AG08396 (cell line): ENCODE data around the gene PAM16.
"Not testable (repeated sequence)": the region's sequence is repeated elsewhere in the genome, so short reads cannot be mapped to it uniquely, and the experiment has no call there.

Source experiments
- DNase-seq: peaks from one replicate; pipeline ENCODE4 v3.0.0; 2012; ENCODE audit warnings: low spot score, mixed read lengths

Gene PAM16

DNA sequence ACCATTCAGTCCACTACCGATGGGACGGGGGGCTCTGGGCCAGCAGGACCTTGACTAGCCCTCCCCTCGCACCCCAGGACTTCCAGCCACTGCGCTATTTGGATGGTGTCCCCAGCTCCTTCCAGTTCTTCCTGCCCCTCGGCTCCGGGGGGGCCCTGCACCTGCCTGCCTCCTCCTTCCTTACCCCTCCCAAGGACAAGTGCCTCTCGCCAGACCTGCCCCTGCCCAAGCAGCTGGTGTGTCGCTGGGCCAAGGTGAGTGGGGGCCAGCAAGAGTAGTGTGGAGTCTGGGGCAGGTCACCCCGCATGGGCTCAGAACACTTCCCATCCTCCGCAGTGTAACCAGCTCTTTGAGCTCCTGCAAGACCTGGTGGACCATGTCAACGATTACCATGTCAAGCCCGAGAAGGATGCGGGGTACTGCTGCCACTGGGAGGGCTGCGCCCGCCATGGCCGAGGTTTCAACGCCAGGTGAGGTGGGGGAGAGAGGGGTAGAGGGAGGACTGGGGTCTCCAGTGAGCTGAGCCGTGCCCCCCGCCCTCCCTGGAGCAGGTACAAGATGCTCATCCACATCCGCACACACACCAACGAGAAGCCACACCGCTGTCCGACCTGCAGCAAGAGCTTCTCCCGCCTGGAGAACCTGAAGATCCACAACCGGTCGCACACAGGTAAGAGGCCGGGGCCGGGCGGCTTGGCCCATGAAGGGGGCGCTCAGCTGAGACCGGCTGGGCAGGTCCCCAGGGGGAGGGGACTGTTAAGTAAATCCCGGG, 16.2 kb downstream of the PAM16 start:
- DNase-seq = no peak

- DNase-seq = not testable (repeated sequence)
These were observed 17.4 kb downstream of the PAM16 start for GRCh38 chr16:4333714-4334113.

- no peak for DNase-seq
These were observed 17.8 kb downstream of the PAM16 start for GRCh38 chr16:4333308-4333638.

GRCh38 chr16:4332623-4333307, 18.4 kb downstream of the PAM16 start:
- DNase-seq = no peak

GRCh38 chr16:4332083-4332482, 19.0 kb downstream of the PAM16 start:
- DNase-seq = no peak

GRCh38 chr16:4330277-4330874, 20.7 kb downstream of the PAM16 start:
- DNase-seq = peak; percentile 93

DNA sequence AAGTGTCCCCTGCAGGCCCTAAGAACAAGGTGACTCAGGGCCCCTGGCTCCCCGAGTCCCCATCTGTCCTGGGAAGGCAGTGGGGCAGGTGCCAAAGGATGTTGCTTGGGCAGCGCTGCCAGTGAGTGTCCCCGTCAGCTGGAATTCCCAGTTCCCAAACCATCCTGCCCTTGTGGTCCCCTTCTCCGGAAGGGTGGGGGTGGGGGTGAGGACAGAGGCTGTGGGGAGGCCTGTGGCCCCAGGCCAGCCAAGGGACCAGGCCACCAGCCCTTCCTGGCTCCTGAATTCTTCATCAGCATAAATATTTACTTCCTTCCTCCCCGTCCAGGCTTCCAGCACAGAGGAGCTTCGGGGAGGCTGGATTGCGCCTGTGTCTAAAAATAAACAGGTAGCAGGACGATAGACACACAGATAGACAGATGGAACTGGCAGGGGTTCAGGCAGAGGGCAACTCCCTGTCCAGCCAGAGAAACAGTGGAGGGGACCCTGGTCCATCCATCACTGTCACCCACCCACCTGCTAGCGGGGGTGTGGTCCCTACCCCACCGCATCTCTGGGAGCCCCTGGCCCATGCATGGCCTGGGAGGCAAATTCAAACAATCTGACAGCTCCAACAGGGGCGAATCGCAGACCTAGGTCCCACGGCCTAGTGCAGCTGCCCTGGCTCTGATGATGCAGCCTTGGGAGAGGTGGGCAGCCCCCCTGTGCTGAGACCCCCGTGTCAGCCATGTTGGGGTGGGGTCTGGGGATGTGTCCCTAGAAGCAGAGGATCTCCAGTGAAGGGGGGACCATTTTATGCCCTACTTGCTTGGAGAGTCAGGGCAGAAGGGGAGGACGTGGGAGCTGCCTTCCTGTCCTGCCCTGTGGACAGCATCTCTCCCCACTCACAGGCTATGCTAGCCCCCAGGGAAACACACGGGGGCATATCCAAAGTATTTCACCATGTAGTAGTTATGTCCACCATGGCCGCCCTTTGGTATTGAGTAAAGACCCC, 22.0 kb downstream of the PAM16 start:
- DNase-seq = no peak

DNA sequence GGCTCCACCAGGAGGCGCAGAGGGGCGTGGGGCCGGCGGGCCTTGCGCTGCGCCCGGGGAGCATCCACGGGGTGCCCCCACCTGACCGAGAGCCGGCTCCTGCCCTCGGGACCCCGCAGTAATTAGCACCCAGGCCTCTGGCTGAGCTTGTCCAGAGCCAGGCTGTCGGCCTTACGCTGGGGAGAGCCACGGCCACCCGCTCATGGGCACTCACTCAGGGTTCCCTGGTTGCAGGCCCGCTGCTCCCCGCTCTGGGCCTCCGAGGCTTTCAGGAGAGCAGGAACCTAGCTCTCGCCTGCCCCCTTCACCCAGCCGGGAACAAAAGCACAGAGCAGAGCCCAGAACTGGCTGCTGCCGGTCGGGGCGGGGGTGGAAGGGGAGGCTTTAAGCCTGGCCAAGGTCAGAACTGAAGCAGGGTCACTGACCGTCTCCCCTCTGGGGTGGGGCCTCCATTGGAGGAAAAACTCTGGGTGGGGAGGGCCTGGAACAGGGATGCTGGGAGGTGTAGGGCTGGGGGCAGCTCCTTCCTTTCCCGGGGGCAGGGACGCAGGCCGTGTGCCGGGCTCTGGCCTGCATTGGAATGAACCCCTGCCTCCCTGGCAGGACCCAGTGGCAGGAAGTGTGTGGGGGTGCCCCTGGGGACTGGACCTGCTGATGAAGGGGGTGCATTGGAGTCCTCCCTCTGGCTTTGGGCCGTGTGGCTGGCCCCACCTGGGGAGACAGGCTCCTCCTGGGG, 22.9 kb downstream of the PAM16 start:
- peak; percentile 91 for DNase-seq

DNA sequence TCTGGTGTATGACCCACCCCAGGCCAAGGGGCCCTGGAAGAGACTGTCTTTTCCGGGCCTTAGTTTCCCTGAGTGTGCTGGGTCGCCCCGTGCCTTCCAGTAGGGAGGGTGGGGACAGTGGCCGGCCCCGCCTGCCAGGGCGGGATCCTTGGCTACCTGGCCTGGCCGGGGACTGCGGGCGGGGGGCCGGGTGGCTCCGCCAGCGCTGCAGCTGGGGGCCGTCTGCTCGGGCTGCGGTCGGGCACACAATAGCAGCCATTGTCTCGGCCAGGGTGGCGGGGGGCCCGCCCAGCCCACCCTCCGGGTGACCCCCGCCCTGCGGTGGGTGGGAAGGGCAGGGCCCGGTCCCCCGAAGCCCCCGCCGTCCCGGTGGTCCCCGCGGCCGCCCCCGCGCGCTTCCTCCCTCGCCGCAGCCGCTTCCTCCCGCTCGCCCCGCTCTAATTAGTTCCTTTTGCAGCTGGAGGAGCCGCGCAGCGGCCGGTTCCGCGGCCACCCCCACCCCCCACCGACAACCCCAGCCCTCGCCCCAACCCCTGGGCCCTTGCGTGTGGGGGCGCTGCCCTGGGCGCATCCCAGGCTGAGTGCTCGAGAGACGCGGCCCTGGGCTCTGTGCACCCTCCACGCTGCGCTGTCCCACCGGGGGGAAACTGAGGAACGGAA, 23.6 kb downstream of the PAM16 start:
- DNase-seq = no peak

DNA sequence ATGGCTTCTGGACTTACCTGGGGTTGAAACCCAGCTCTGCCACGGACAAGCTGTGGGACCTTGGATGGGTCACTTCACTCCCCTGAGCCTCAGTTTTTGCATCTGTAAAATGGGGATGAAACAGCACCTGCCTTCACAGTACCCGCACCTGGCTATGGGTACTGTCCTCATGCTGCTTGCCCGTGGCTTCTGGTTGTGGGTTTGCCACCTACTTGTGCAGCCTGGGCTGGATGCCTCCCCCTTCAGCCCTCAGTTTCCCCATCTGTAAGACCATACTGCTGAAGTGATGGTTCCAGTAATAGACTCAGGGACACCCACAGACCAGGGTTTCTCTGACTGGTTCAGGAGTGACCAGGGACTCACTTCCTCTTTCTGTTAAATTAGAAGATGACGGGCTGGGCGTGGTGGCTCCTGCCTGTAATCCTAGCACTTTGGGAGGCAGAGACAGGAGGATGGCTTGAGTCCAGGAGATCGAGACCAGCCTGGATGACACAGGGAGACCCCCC, 25.8 kb downstream of the PAM16 start:
- no peak for DNase-seq

DNA sequence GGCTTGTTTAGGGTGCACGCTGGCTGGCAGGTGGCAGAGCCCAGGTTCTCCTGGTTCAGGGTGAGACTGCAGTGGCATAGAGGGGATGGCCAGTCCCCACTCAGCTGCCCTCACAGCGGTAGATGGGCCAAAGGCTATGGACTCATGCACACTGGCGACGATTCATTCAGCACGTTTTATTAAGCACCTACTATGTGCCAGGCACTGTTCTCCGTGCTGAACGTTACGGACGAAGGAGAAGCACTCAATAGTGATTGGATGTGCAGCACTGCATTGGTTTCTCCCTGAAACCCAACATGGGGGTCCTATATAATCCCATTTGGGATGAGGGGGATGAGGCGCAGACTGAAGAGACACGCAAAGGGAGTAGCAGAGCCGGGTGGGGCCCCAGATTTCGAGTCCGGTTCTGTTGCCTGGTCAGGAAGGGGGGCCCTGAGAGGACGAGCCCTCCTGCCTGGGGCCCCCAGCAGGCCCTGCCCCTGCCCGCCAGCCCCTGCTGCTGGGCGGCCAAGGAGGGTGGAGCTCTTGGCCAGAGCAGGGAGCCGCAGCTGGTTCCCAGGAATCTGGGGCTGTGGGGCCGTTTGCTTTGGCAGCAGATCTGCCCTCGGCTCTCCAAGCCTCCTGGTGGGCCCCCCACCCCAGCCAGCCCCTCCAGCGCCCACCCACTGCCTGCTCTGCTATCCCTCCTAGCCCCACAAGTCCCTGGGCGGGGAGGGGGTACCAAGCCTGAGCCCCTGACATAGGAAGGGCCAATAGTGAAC, 26.4 kb downstream of the PAM16 start:
- no peak for DNase-seq

DNA sequence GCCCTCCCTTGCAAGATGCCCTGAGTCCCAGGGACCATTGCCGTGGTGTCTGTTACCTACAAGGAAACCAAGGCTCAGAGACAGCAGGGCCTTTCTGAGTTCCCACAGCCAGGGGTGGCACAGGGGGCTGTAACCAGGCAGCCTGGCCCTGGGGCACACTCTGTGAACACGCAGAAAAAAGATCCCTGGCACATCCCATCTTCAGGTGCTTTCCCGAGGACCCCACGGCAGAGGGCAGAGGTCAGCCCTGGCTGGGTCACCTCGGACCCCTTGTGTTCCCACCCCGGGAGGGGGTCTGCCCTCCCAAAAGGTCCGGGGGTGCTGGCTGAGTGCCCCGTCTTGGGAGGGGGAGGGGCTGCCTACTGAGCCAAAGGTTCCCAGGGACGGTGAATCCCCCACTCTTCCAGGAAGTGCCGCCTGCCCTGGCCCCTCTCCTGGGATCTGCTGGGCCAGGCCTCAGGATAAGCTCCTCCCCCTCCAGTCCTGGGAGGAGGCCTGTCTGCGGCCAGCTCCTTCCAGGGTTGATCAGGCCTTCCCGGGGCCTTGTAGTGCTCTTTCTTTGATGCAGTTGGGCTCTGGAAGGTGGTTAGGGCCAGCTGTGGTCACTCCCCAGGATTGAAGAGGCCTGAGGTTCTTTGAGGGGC, 27.2 kb downstream of the PAM16 start:
- DNase-seq = peak; percentile 89

DNA sequence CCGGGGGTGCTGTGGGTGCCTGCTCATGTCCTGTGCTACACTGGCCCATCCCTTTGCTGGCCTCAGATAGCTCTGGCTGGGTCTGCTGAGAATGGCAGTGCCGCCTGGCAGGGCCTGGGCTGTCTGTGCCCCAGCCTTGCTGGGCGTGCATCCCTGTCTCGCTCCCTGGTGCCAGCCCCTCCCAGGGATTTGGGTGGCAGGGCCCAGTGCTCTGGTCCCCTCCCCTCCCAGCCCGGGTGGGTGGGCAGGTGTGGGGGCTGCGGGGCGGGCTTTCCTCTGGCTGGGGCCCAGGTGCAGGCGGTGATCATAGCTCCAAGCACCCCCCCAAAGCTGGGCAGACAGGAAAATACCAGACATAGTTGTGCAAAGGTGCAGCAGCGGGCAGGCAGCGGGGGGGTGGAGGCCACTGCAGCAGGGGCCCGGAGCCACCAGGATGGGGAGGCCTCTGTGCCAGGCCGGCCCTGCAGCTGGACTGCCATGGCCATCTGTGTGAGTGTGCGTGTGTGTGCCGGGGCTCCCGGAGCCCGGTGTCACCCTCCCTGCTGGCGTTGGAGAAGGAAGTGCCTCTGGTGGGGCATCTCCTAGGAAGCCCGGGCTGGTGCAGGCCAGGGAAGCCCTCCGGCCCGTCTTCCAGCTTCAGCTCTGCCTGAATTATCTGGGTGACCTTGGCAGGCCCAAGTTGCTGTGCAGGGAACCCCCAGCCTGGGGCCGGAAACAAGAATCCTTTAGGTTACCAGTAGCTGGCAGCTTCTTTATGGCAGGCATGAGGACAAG, 27.9 kb downstream of the PAM16 start:
- no peak for DNase-seq

- no peak for DNase-seq
These were observed 28.7 kb downstream of the PAM16 start for GRCh38 chr16:4322121-4323052.

DNA sequence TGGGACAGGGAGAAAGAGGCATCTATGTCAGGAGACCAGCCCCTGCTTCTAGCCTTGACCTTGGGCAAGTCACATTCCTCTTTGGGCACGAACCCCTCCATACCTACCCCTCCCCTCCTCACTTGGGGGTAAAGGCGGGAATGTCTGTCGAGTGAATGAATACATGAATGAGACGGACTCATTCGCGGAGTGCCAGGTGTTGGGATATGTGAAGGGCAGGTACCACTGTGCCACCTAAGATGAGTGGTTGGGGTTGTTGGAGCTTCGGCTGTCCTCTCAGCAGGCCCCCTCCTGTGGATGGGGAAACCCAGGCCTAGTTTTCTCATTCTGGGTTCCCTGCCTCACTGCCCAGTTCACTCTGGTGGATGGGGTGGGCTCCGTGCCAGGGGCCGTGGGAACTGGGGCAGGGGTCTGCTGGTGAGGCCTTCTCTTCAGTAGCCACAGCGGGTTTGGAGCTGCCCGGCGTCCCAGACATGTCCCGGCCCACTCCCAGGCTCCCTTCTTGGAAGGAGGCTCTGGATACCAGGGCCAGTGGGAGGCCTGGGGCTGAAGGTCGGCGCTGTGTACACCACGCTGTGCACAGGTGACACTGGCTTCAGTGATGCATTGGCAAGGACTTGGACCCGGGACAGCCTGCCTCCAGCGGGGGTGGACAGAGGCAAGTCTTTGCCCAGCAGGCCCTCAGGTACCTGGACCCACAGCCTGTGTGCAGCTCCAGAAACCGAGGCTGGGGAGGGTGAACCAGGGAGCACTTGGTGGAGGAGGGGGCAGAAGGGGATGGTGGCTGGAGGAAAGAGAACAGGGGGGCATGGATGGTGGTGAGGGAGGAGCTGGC, 29.6 kb downstream of the PAM16 start:
- DNase-seq = no peak

GRCh38 chr16:4320571-4321137, 30.5 kb downstream of the PAM16 start:
- DNase-seq = no peak
